Activated T-helper 1 cell treated with Interleukin-2 at 50 U/mL for 16 hours (primary cell): ENCODE data around the gene PLXNA1.

Experiments used
- DNase-seq: peaks from one replicate; pipeline ENCODE4 v3.0.0-alpha.2; 2020; ENCODE audit warnings: low read depth

Gene PLXNA1

GRCh38 chr3:127002195-127003174, 19.6 kb downstream of the PLXNA1 start:
- no peak for DNase-seq

- no peak for DNase-seq
Measured at GRCh38 chr3:127003175-127003555, 20.2 kb downstream of the PLXNA1 start.

GRCh38 chr3:127003601-127004280, 20.8 kb downstream of the PLXNA1 start:
- no peak for DNase-seq

- no peak for DNase-seq
Measured at GRCh38 chr3:127004641-127005397, 21.9 kb downstream of the PLXNA1 start.

GRCh38 chr3:127005864-127006500, 23.1 kb downstream of the PLXNA1 start:
- no peak for DNase-seq

GRCh38 chr3:127006781-127007436, 24.0 kb downstream of the PLXNA1 start:
- DNase-seq: no peak

- DNase-seq: no peak
Measured at GRCh38 chr3:127008236-127008635, 25.3 kb downstream of the PLXNA1 start.

- DNase-seq: no peak
Measured at GRCh38 chr3:127009531-127009930, 26.6 kb downstream of the PLXNA1 start.

- no peak for DNase-seq
Measured at GRCh38 chr3:127011270-127011992, 28.5 kb downstream of the PLXNA1 start.

GRCh38 chr3:127012091-127012490, 29.2 kb downstream of the PLXNA1 start:
- DNase-seq: no peak

GRCh38 chr3:127013181-127013580, 30.3 kb downstream of the PLXNA1 start:
- no peak for DNase-seq

- DNase-seq: no peak
Measured at GRCh38 chr3:127013758-127014535, 31.0 kb downstream of the PLXNA1 start.

GRCh38 chr3:127014536-127015281, 31.8 kb downstream of the PLXNA1 start:
- DNase-seq: no peak

- no peak for DNase-seq
Measured at GRCh38 chr3:127015282-127016042, 32.5 kb downstream of the PLXNA1 start.

GRCh38 chr3:127016043-127016343, 33.1 kb downstream of the PLXNA1 start:
- no peak for DNase-seq

GRCh38 chr3:127016461-127016860, 33.5 kb downstream of the PLXNA1 start:
- DNase-seq: no peak

GRCh38 chr3:127017229-127017628, 34.3 kb downstream of the PLXNA1 start:
- DNase-seq: no peak

- no peak for DNase-seq
Measured at GRCh38 chr3:127017781-127018180, 34.9 kb downstream of the PLXNA1 start.
